Ishikawa (cell line): ENCODE results near the gene ADAMTS16.

ENCODE experiments used
- CEBPB ChIP-seq: IDR thresholded peaks from 2 replicates; pipeline ENCODE4 v1.6.1; 2012
- CREB1 ChIP-seq: IDR thresholded peaks from 2 replicates; pipeline ENCODE4 v1.6.1; 2012; ENCODE audit warnings: low read depth
- EGR1 ChIP-seq: IDR thresholded peaks from 2 replicates; pipeline ENCODE4 v1.6.1; 2012
- EP300 ChIP-seq: IDR thresholded peaks from 2 replicates; pipeline ENCODE4 v1.6.1; 2012; ENCODE audit warnings: borderline replicate concordance
- FOXM1 ChIP-seq: IDR thresholded peaks from 2 replicates; pipeline ENCODE4 v1.6.1; 2012; ENCODE audit warnings: low read depth, borderline replicate concordance
- MAX ChIP-seq: IDR thresholded peaks from 2 replicates; pipeline ENCODE4 v1.6.1; 2012
- NFIC ChIP-seq: IDR thresholded peaks from 2 replicates; pipeline ENCODE4 v1.6.1; 2012
- RAD21 ChIP-seq: IDR thresholded peaks from 2 replicates; pipeline ENCODE4 v1.6.1; 2012; ENCODE audit warnings: low read depth
- REST ChIP-seq: IDR thresholded peaks from 2 replicates; pipeline ENCODE4 v1.6.1; 2012; ENCODE audit warnings: low read depth, mild to moderate bottlenecking
- TAF1 ChIP-seq: IDR thresholded peaks from 2 replicates; pipeline ENCODE4 v1.6.1; 2012; ENCODE audit warnings: low read depth, mild to moderate bottlenecking
- TCF12 ChIP-seq: IDR thresholded peaks from 2 replicates; pipeline ENCODE4 v1.6.1; 2012; ENCODE audit warnings: low read depth
- TEAD4 ChIP-seq: IDR thresholded peaks from 2 replicates; pipeline ENCODE4 v1.6.1; 2012
- USF1 ChIP-seq: IDR thresholded peaks from 2 replicates; pipeline ENCODE4 v1.6.1; 2012
- YY1 ChIP-seq: IDR thresholded peaks from 2 replicates; pipeline ENCODE4 v1.6.1; 2012; ENCODE audit warnings: low read depth
- ZBTB7A ChIP-seq: IDR thresholded peaks from 2 replicates; pipeline ENCODE4 v1.6.1; 2012; ENCODE audit warnings: low read depth

ADAMTS16 gene

GRCh38 chr5:5332287-5332686 is 192.2 kb downstream of the ADAMTS16 start:
- TF ChIP-seq TEAD4 (no peak), MAX (no peak), EP300 (no peak), REST (no peak), CEBPB (no peak), CREB1 (no peak), RAD21 (no peak)

- no peak for TF ChIP-seq MAX
- no peak for TF ChIP-seq CREB1
- TF ChIP-seq REST = no peak
- no peak for TF ChIP-seq CEBPB
- no peak for TF ChIP-seq EP300
- no peak for TF ChIP-seq NFIC
- TF ChIP-seq TAF1 = no peak
- no peak for TF ChIP-seq YY1
- no peak for TF ChIP-seq USF1
- TF ChIP-seq TCF12 = no peak
- TF ChIP-seq ZBTB7A = no peak
- TF ChIP-seq EGR1 = no peak
- TF ChIP-seq TEAD4 = no peak
- TF ChIP-seq RAD21 = no peak
- no peak for TF ChIP-seq FOXM1
Observed at GRCh38 chr5:5335107-5335506, 195.0 kb downstream of the ADAMTS16 start.

- no peak for TF ChIP-seq USF1
- no peak for TF ChIP-seq EGR1
- TF ChIP-seq ZBTB7A = no peak
- TF ChIP-seq TCF12 = no peak
- TF ChIP-seq RAD21 = no peak
- no peak for TF ChIP-seq CEBPB
- no peak for TF ChIP-seq TAF1
- no peak for TF ChIP-seq REST
- no peak for TF ChIP-seq EP300
- TF ChIP-seq YY1 = no peak
- TF ChIP-seq FOXM1 = no peak
- no peak for TF ChIP-seq NFIC
- no peak for TF ChIP-seq CREB1
- no peak for TF ChIP-seq TEAD4
- no peak for TF ChIP-seq MAX
Observed at GRCh38 chr5:5335700-5336264, 195.7 kb downstream of the ADAMTS16 start.

GRCh38 chr5:5339257-5339656 is 199.1 kb downstream of the ADAMTS16 start:
- TF ChIP-seq YY1 (no peak), RAD21 (no peak), MAX (no peak), ZBTB7A (no peak), TCF12 (no peak), REST (no peak), FOXM1 (no peak), EGR1 (no peak), EP300 (no peak), CEBPB (no peak), TAF1 (no peak), USF1 (no peak), CREB1 (no peak), NFIC (no peak)
